DND-41 (cell line): Measurements from ENCODE around the gene SAG.

Experiments
- ATAC-seq: fragments of 200-7000 bp; cut with Tn5 transposase; 3 replicates; pipeline ENCODE4 v1.9.1; 2021; ENCODE audit warnings: low read depth; ENCODE audit not compliant: insufficient read depth
- DNase-seq: peaks from one replicate; pipeline ENCODE4 v3.0.0-alpha.2; 2020
- H2AFZ ChIP-seq: 2 replicates; pipeline ENCODE4 v1.6.0; 2012; ENCODE audit warnings: low read depth, low read length
- H3K27ac ChIP-seq: 2 replicates; pipeline ENCODE4 v1.5.1; 2012; ENCODE audit warnings: low read length, inconsistent platforms
- H3K27me3 ChIP-seq: fragments of 200-600 bp; sonication (generic); 2 replicates; pipeline ENCODE4 v1.6.0; 2012; ENCODE audit warnings: low read length, mild to moderate bottlenecking, inconsistent platforms; ENCODE audit not compliant: insufficient read depth, poor library complexity
- H3K36me3 ChIP-seq: 2 replicates; pipeline ENCODE4 v1.5.1; 2012; ENCODE audit warnings: low read length, inconsistent platforms; ENCODE audit not compliant: insufficient read depth
- H3K4me1 ChIP-seq: 2 replicates; pipeline ENCODE4 v1.5.1; 2012; ENCODE audit warnings: mild to moderate bottlenecking, low read length; ENCODE audit not compliant: insufficient read depth
- H3K4me2 ChIP-seq: 2 replicates; pipeline ENCODE4 v1.6.0; 2012; ENCODE audit warnings: mild to moderate bottlenecking, moderate library complexity, low read length, inconsistent platforms; ENCODE audit not compliant: insufficient read depth
- H3K4me3 ChIP-seq, 2 experiments: fragments of 200-600 bp in 1 of 2; shearing (Covaris generic) in 1 of 2; 2 replicates each; pipeline ENCODE4 v1.5.1; 2012 to 2016; ENCODE audit warnings: inconsistent platforms in 2 of 2, low read length in 2 of 2, mild to moderate bottlenecking in 2 of 2, low read depth in 1 of 2, moderate library complexity in 1 of 2
- H3K79me2 ChIP-seq: 2 replicates; pipeline ENCODE4 v1.6.0; 2012; ENCODE audit warnings: low read length, inconsistent platforms; ENCODE audit not compliant: insufficient read depth
- H3K9ac ChIP-seq: 2 replicates; pipeline ENCODE4 v1.6.0; 2012; ENCODE audit warnings: low read depth, mild to moderate bottlenecking, inconsistent platforms, low read length, moderate library complexity
- H3K9me3 ChIP-seq: 2 replicates; pipeline ENCODE4 v1.5.1; 2012; ENCODE audit warnings: low read length, moderate library complexity, mild to moderate bottlenecking, inconsistent platforms; ENCODE audit not compliant: insufficient read depth, severe bottlenecking
- H4K20me1 ChIP-seq: 2 replicates; pipeline ENCODE4 v1.6.0; 2012; ENCODE audit warnings: low read length; ENCODE audit not compliant: insufficient read depth
- CTCF ChIP-seq: IDR thresholded peaks from 2 replicates; pipeline ENCODE4 v1.5.1; 2012; ENCODE audit warnings: borderline replicate concordance, low read length, moderate library complexity, mild to moderate bottlenecking; ENCODE audit not compliant: poor library complexity, severe bottlenecking; ENCODE audit errors: extremely low read depth
- EZH2 ChIP-seq: IDR thresholded peaks from 3 replicates; pipeline ENCODE4 v1.6.1; 2012; ENCODE audit warnings: borderline replicate concordance, low read depth, mild to moderate bottlenecking, moderate library complexity, low read length, inconsistent platforms; ENCODE audit not compliant: severe bottlenecking

Gene SAG

GRCh38 chr2:233321166-233321565, 13.6 kb downstream of the SAG start:
- no peak overlapping the region for H3K4me3 ChIP-seq
- H4K20me1 ChIP-seq, result no peaks in the 10 kb centered on the region
- no peak overlapping the region for H3K4me2 ChIP-seq
- no peak overlapping the region for H2AFZ ChIP-seq
- H3K27me3 ChIP-seq, result peaks cover 6% of the 10 kb centered on the region
- H3K79me2 ChIP-seq, result no peaks in the 10 kb centered on the region
- DNase-seq, result no peak
- TF ChIP-seq CTCF (no peak), EZH2 (no peak)
- no peak overlapping the region for H3K27ac ChIP-seq
- no peaks in the 10 kb centered on the region for H3K36me3 ChIP-seq
- H3K9ac ChIP-seq, result no peak overlapping the region
- ATAC-seq, result no peak
- no peaks in the 10 kb centered on the region for H3K9me3 ChIP-seq
- H3K4me1 ChIP-seq, result no peaks in the 10 kb centered on the region

GRCh38 chr2:233323851-233324250, 16.2 kb downstream of the SAG start:
- Histone ChIP-seq H3K9me3 (no peaks in the 10 kb centered on the region), H3K27ac (no peak overlapping the region), H3K4me1 (no peaks in the 10 kb centered on the region), H3K79me2 (no peaks in the 10 kb centered on the region), H3K9ac (no peak overlapping the region), H3K4me2 (no peak overlapping the region), H2AFZ (no peak overlapping the region), H4K20me1 (no peaks in the 10 kb centered on the region), H3K27me3 (peaks cover 6% of the 10 kb centered on the region), H3K4me3 (no peak overlapping the region), H3K36me3 (no peaks in the 10 kb centered on the region)
- no peak for TF ChIP-seq CTCF
- no peak for TF ChIP-seq EZH2
- ATAC-seq, result no peak
- DNase-seq, result no peak

GRCh38 chr2:233325256-233325655, 17.6 kb downstream of the SAG start:
- DNase-seq, result no peak
- TF ChIP-seq EZH2 (no peak), CTCF (no peak)
- H3K4me2 ChIP-seq, result no peak overlapping the region
- no peaks in the 10 kb centered on the region for H3K79me2 ChIP-seq
- no peaks in the 10 kb centered on the region for H3K36me3 ChIP-seq
- H3K4me1 ChIP-seq, result no peaks in the 10 kb centered on the region
- no peak overlapping the region for H2AFZ ChIP-seq
- no peak overlapping the region for H3K9ac ChIP-seq
- H3K27me3 ChIP-seq, result peaks cover 2% of the 10 kb centered on the region
- H3K4me3 ChIP-seq, result no peak overlapping the region
- H3K9me3 ChIP-seq, result no peaks in the 10 kb centered on the region
- H3K27ac ChIP-seq, result no peak overlapping the region
- no peaks in the 10 kb centered on the region for H4K20me1 ChIP-seq
- no peak for ATAC-seq

GRCh38 chr2:233325814-233326213, 18.2 kb downstream of the SAG start:
- Histone ChIP-seq H3K4me1 (no peaks in the 10 kb centered on the region), H3K4me2 (no peak overlapping the region), H4K20me1 (no peaks in the 10 kb centered on the region), H3K4me3 (no peak overlapping the region), H3K36me3 (no peaks in the 10 kb centered on the region), H3K27me3 (no peaks in the 10 kb centered on the region), H2AFZ (no peak overlapping the region), H3K27ac (no peak overlapping the region), H3K9ac (no peak overlapping the region), H3K9me3 (no peaks in the 10 kb centered on the region), H3K79me2 (no peaks in the 10 kb centered on the region)
- TF ChIP-seq CTCF, result no peak
- no peak for TF ChIP-seq EZH2
- DNase-seq (no peak), ATAC-seq (no peak)
